GM19395 (cell line): ENCODE results near the gene ANO10.
"Not testable (repeated sequence)": the region's sequence is repeated elsewhere in the genome, so short reads cannot be mapped to it uniquely, and the experiment has no call there.

ENCODE experiments used
- ATAC-seq: cut with Tn5 transposase; IDR thresholded peaks from one replicate; pipeline ENCODE4 v1.9.1; 2021; ENCODE audit warnings: mild to moderate bottlenecking, moderate library complexity; ENCODE audit not compliant: unreplicated experiment

The ANO10 gene

GRCh38 chr3:43629257-43629656, 7.4 kb upstream of the ANO10 start:
- ATAC-seq, result no peak

- no peak for ATAC-seq
These were observed 5.5 kb upstream of the ANO10 start for GRCh38 chr3:43627360-43627759.

- no peak for ATAC-seq
These were observed 3.0 kb upstream of the ANO10 start for GRCh38 chr3:43624619-43625305.

DNA sequence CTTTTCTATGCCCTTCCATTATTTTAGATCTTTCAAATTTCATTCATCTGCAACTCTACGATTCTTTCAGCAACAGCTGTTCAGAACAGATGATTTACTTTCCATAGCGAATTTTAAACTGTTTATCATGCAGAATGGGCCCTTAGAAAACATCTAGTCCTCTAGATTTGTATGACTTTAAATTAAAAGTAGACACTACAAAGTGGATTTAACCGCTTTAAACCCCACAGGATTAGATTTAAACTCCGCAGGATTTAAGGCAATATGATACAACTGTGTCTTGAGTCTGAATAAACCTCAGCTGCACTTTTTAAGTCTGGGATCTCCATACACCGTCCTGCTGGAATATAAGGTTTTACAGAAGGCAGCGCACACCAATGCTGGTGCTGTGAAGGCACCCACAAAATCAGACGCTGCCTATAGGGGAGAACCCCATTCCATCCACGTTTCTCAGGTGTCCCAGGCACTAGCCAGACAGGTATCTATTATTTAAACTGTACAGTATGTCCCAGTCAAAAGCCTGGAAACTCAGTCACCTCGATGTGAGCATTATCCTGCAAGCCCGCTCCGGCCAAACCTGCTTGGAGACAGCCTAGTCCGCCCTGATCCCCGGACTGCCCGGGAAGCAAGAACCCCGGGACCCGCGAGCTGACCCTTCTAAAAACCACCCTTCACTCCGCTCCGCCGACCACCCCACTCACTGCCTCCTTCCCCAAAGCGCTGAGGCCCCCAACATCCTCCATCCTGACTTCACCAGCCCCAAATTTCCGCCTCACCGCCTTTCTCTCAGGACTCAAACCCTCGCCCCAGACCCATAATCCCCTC, 768 bp downstream of the ANO10 start:
- no peak for ATAC-seq

- ATAC-seq, result no peak
These were observed 2.2 kb downstream of the ANO10 start for GRCh38 chr3:43619588-43619987.

- no peak for ATAC-seq
These were observed 3.7 kb downstream of the ANO10 start for GRCh38 chr3:43618142-43618541.

- no peak for ATAC-seq
These were observed 5.8 kb downstream of the ANO10 start for GRCh38 chr3:43616034-43616433.

- no peak for ATAC-seq
These were observed 6.7 kb downstream of the ANO10 start for GRCh38 chr3:43615133-43615532.

DNA sequence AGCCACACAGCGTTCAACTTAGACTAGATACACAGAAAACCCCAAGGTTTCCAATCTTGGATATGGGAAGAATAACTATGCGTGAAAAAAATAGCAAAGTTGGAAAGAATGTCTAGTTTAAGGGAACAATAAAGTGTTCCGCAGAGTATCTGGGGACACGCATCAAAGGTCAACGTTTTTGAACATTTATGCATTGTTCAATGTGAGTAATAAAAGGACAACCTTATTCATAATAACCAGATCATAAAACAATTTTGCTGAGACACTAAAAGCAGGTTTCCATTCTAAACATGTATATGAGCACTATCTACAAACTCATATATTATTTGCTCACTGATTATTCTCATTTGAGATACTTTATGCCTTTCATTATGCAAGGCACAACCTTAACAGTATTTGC, 7.8 kb downstream of the ANO10 start:
- no peak for ATAC-seq

- no peak for ATAC-seq
These were observed 9.4 kb downstream of the ANO10 start for GRCh38 chr3:43612419-43612818.

DNA sequence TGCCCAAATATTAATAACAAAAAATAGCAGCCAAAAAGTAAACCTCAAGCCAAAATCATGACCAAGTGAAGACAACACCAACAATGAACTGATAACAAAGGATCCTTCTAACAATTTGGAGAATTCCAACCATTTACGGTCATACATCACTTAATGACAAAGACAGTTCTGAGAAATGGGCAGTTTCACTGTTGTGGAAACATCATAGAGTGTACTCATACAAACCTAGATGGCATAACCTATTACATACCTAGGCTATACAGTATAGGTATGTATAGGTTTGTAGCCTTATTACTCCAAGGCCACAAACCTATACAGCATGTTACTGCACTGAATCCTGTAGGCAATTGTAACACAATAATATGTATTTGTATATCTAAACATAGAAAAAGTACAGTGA, 12.4 kb downstream of the ANO10 start:
- ATAC-seq, result no peak

DNA sequence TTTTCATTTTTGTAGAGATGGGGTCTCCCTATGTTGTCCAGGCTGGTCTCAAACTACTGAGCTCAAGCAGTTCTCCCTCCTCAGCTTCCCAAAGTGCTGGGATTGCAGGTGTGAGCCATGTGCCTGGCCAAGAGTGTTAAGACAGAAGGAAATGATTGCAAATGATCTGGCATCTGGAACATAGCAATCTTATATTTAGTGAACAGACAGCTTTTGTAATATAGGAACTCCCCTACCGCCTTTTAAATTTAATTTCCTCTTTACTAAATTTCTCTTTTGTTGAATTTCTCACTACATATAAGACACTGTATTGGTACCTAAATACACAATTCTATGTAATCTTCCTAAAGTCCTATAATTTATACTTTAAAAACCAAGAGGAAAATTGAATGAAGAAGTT, 13.1 kb downstream of the ANO10 start:
- no peak for ATAC-seq

DNA sequence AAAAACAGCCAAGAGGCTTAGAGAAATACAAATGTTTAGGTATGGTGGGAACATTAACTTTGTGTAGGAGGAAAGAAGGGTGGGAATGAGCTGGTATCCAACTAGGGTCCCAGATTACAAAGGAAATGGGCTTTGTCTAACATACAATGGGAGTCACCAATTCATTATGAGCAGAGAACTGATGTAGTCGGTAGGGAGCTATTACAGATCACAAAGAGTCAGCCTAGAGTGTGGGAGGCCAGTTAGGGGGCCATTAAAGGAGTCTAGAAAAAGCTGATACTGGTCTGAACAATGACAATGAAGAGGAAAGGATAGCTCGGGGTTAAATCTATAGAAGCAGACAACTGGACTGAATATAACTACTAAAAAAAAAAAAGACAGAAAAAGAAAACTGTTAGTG, 15.5 kb downstream of the ANO10 start:
- no peak for ATAC-seq

DNA sequence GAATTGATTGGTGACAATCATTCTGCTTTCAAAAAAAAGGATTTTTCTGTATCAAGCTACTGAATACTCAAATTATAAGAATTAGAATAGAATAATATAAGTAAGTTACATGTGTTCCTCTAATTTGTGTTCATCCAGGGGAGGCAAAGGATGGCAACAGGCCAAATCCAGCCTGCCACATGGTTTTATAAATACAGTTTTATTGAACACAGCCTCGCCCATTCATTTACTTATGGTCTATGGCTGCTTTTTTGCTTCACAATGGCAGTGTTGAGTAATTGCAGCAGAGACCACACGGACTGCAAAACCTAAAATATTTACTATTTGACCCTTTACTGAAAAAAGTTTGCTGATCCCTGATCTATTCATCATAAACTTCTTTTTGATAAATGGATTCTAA, 21.9 kb downstream of the ANO10 start:
- ATAC-seq, result not testable (repeated sequence)

DNA sequence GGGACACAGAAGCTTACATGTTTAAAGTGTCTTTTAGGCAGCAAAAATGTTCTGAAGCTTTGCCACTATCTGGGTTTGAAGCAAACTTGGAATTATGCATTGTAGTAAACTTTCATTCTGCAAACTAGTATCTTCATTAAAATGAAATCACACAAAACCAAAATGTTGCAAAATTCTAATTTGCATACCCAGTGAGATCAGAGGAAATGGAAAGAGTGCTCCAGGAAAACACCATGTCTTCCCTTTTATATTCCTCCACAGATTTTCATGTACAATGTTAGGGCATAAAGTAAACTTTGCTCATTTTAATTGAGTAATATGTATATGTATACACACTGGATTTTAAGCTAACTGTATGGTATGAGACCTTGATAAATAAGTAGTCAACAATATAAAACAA, 23.9 kb downstream of the ANO10 start:
- no peak for ATAC-seq

DNA sequence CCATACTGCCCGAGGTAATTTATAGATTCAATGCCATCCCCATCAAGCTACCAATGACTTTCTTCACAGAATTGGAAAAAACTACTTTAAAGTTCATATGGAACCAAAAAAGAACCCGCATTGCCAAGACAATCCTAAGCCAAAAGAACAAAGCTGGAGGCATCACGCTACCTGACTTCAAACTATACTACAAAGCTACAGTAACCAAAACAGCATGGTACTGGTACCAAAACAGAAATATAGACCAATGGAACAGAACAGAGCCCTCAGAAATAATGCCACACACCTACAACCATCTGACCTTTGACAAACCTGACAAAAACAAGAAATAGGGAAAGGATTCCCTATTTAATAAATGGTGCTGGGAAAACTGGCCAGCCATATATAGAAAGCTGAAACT, 25.6 kb downstream of the ANO10 start:
- ATAC-seq, result not testable (repeated sequence)

DNA sequence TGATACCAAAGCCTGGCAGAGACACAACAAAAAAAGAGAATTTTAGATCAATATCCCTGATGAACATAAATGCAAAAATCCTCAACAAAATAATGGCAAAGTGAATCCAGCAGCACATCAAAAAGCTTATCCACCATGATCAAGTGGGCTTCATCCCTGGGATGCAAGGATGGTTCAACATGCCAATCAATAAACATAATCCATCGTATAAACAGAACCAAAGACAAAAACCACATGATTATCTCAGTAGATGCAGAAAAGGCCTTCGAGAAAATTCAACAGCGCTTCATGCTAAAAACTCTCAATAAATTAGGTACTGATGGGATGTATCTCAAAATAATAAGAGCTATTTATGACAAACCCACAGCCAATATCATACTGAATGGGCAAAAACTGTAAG, 26.5 kb downstream of the ANO10 start:
- ATAC-seq, result not testable (repeated sequence)

DNA sequence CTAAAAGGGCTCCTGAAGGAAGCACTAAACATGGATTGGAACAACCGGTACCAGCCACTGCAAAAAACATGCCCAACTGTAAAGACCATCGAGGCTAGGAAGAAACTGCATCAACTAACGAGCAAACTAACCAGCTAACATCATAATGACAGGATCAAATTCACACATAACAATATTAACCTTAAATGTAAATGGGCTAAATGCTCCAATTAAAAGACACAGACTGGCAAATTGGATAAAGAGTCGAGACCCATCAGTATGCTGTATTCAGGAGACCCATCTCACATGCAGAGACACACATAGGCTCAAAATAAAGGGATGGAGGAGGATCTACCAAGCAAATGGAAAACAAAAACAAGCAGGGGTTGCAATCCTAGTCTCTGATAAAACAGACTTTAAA, 28.2 kb downstream of the ANO10 start:
- ATAC-seq, result not testable (repeated sequence)

DNA sequence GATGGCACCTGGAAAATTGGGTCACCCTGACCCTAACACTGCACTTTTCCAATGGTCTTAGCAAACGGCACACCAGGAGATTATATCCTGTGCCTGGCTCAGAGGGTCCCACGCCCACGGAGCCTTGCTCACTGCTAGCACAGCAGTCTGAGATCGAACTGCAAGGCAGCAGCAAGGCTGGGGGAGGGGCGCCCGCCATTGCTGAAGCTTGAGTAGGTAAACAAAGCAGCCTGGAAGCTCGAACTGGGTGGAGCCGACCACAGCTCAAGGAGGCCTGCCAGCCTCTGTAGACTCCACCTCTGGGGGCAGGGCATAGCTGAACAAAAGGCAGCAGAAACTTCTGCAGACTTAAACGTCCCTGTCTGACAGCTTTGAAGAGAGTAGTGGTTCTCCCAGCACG, 29.9 kb downstream of the ANO10 start:
- not testable (repeated sequence) for ATAC-seq

GRCh38 chr3:43587303-43587702, 34.5 kb downstream of the ANO10 start:
- no peak for ATAC-seq

DNA sequence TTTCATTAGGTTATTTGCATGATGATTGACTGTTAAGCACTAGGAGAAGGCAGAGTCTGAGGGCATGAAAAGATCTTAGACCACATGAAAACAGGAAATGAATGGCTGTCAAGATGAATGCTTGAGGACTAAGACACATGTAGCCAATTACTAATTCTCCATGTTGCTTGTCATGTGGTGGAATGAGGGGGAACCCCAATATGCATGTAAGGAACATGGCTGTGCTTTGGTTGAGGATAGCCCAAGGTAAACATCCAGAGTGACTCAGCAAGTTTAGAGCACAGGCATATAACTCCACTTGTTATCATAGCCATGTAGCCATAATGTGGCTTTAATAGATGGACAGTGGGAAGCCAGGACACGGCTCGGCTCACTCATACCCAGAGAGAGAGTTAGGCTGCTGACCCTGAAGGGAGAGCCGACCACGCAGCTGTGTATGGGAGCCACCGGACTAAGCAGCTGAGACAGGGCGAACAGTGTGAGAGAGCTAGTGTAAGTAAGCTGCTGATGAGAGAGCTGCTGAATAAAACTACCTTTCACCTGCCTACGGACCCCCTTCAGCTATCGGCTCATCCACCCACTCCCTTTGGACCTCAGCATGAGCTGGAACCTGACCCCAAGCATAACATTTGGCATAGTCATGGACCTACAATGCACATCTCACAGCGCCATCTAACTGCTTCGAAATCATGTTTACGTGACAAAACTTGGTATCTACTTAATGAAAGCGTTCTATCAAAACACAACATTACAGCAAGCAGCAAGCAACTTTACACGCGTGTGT, 37.6 kb downstream of the ANO10 start:
- no peak for ATAC-seq

DNA sequence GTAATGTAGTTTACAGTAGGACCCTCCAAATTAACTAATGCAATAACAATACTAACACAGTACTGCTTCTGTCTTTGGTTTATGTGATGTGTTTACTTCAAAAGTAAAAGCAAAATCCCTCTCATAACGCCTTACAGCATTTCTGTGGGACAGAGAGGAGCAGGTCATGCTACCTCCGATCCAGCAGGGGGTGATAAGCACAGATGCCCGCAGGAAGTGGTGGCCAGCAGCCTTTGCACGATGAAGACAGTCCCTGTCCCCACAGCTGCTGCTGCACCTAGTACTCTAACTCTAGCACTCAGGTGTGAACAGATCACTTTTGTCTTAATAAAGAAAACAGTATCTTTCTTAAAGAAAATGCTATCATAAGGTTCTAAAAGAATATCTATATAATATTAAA, 38.3 kb downstream of the ANO10 start:
- no peak for ATAC-seq
